Central memory CD8-positive, alpha-beta T cell (primary cell): ENCODE data around the gene ZNF644.
"Not testable (repeated sequence)": the region's sequence is repeated elsewhere in the genome, so short reads cannot be mapped to it uniquely, and the experiment has no call there.

Experiments used
- ATAC-seq: fragments of 150-1000 bp; cut with Tn5 transposase; replicated peaks from 2 replicates; pipeline ENCODE4 v1.10.0; 2022; ENCODE audit warnings: mild to moderate bottlenecking, moderate FRiP score, moderate number of reproducible peaks; ENCODE audit not compliant: poor library complexity, severe bottlenecking; ENCODE audit errors: extremely low read depth
- DNase-seq, 2 donors: peaks; one replicate each; pipeline ENCODE4 v3.0.0; 2021; ENCODE audit warnings: low spot score in 2 of 2
- H3K27ac Mint-ChIP-seq: one replicate; pipeline ENCODE4 v1.8.0; 2022; ENCODE audit warnings: low read depth, mild to moderate bottlenecking, moderate library complexity, mixed read lengths
- H3K27me3 Mint-ChIP-seq: one replicate; pipeline ENCODE4 v1.8.0; 2022; ENCODE audit warnings: mixed read lengths
- H3K36me3 Mint-ChIP-seq: one replicate; pipeline ENCODE4 v1.8.0; 2022; ENCODE audit warnings: mild to moderate bottlenecking, moderate library complexity, mixed read lengths; ENCODE audit not compliant: insufficient read depth
- H3K4me1 Mint-ChIP-seq: one replicate; pipeline ENCODE4 v1.8.0; 2022; ENCODE audit warnings: mixed read lengths
- H3K4me3 Mint-ChIP-seq: one replicate; pipeline ENCODE4 v1.8.0; 2022; ENCODE audit warnings: mild to moderate bottlenecking, moderate library complexity, mixed read lengths
- H3K9me3 Mint-ChIP-seq: one replicate; pipeline ENCODE4 v1.8.0; 2022; ENCODE audit warnings: mixed read lengths

ZNF644 gene

GRCh38 chr1:91021686-91022517 is at the start of gene ZNF644:
TSS of gene ZNF644 (minus strand) at chr1:91022035. CDS start at chr1:90982353, 39,682 bp downstream.
- peaks cover 19% of the 10 kb centered on the region for H3K36me3 Mint-ChIP-seq
- H3K4me1 Mint-ChIP-seq = peaks cover 49% of the 10 kb centered on the region
- no peaks in the 10 kb centered on the region for H3K27me3 Mint-ChIP-seq
- H3K27ac Mint-ChIP-seq = peak within 1 kb of the TSS; percentile 97
- ATAC-seq = peak; percentile 87
- peak within 1 kb of the TSS; percentile 92 for H3K4me3 Mint-ChIP-seq
- no peaks in the 10 kb centered on the region for H3K9me3 Mint-ChIP-seq
- DNase-seq = peak; percentile 77 to 90

DNA sequence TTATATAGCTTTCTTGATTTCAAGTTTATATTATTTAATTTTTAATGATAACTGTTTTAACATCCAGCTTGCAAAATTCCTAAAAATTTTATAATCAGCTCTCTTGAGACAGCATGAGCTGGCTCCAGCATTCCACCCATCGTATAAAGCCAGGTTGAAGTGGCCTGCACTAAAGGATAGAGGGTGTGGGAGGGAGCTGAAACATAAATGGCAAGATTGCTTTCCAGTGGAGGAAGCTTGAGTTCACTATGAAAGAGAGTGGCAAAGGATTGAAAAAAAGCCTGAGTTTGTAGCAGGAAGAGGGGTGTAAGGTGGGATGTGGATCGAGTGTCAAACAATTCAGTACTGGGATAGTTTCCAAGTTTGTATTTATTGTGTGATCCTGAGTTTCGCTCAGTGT is 48.5 kb upstream of the ZNF644 start:
- DNase-seq = no peak
- H3K27ac Mint-ChIP-seq = no peak overlapping the region
- no peak overlapping the region for H3K4me3 Mint-ChIP-seq
- no peaks in the 10 kb centered on the region for H3K4me1 Mint-ChIP-seq
- H3K9me3 Mint-ChIP-seq = no peaks in the 10 kb centered on the region
- H3K36me3 Mint-ChIP-seq = no peaks in the 10 kb centered on the region
- H3K27me3 Mint-ChIP-seq = peaks cover 17% of the 10 kb centered on the region
- ATAC-seq = no peak

DNA sequence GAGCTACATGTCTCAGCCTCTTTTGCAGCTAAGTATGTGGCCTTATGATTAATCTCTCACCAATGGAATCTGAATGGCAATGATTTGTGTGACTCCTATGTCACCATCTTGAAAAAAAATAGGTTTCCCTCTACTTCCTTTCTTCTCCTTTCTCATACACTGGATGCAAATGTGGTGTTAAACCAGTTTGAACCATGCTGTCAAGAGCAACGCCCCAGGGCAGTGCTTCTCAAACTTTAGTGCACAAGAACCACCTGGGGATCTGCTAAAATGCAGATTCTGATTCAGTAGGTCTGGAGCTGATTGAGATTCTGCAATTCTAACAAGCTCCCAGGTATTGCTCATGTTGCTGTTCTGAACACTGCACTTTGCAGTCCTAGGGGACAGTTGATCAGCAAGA is 44.7 kb upstream of the ZNF644 start:
- no peaks in the 10 kb centered on the region for H3K36me3 Mint-ChIP-seq
- H3K27me3 Mint-ChIP-seq = peaks cover 7% of the 10 kb centered on the region
- H3K4me1 Mint-ChIP-seq = no peaks in the 10 kb centered on the region
- no peak overlapping the region for H3K4me3 Mint-ChIP-seq
- DNase-seq (no peak), ATAC-seq (no peak)
- no peak overlapping the region for H3K27ac Mint-ChIP-seq
- H3K9me3 Mint-ChIP-seq = no peaks in the 10 kb centered on the region

DNA sequence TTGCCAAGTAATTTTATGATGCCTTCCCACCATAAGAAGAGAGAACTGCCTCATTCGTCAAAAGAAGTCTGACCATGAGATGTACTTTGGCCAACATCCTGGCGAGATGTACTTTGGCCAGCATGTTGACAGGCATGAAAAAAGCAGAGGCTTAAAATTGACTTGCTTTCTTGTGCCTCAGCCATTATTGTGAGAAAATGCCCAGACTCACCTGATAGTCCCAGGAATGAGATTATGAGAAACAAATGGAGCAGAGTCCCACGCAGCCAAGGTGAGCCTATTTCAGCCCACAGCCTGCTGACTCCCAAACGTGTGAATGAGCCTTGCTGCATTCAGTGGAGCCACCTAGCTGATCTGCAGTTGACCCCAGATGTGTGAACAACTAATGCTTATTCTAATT is 43.5 kb upstream of the ZNF644 start:
- no peak for ATAC-seq

DNA sequence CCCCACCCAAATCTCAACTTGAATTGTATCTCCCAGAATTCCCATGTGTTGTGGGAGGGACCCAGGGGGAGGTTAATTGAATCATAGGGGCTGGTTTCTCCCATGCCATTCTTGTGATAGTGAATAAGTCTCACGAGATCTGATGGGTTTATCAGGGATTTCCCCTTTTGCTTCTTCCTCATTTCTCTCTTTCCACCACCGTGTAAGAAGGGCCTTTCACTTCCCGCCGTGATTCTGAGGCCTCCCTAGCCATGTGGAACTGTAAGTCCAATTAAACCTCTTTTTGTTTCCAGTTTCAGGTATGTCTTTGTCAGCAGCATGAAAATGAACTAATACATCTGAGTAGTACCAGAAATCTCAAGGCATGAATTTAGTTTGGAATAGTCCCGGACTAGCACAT is 41.6 kb upstream of the ZNF644 start:
- not testable (repeated sequence) for DNase-seq, H3K4me3 Mint-ChIP-seq, H3K27ac Mint-ChIP-seq, ATAC-seq, H3K36me3 Mint-ChIP-seq, H3K4me1 Mint-ChIP-seq
- H3K27me3 Mint-ChIP-seq = peaks cover 25% of the 10 kb centered on the region
- peaks cover 10% of the 10 kb centered on the region for H3K9me3 Mint-ChIP-seq

More for the DNA sequence above, 43.5 kb upstream of the ZNF644 start:
- no peak for DNase-seq
- Mint-ChIP-seq H3K4me1 (no peaks in the 10 kb centered on the region), H3K4me3 (no peak overlapping the region), H3K27ac (no peak overlapping the region), H3K9me3 (peaks cover 6% of the 10 kb centered on the region), H3K36me3 (no peaks in the 10 kb centered on the region), H3K27me3 (peaks cover 18% of the 10 kb centered on the region)

DNA sequence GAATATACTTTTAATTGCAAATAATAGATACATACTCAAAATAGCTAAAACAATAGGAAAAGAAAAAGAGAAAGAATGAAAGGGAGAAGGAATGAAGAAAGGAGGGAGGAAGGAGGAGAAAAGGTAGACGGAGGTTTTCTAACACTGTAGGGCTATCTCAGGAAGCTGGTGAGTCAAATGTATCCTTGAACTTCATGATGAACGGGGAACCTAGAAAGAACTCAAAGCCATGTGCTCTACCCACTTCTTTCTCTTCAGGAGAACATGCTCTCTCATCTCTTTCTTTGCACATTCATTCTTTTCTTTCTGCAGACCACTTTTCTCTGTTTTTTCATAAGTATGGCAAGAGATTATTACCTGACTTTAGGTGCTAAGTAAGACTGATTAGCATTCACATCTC is 37.3 kb upstream of the ZNF644 start:
- no peak overlapping the region for H3K27ac Mint-ChIP-seq
- DNase-seq = no peak
- H3K27me3 Mint-ChIP-seq = peaks cover 18% of the 10 kb centered on the region
- no peak for ATAC-seq
- H3K36me3 Mint-ChIP-seq = no peaks in the 10 kb centered on the region
- no peaks in the 10 kb centered on the region for H3K4me1 Mint-ChIP-seq
- H3K4me3 Mint-ChIP-seq = no peak overlapping the region
- H3K9me3 Mint-ChIP-seq = peaks cover 10% of the 10 kb centered on the region

GRCh38 chr1:91057784-91058183 is 35.9 kb upstream of the ZNF644 start:
- H3K9me3 Mint-ChIP-seq = peaks cover 10% of the 10 kb centered on the region

DNA sequence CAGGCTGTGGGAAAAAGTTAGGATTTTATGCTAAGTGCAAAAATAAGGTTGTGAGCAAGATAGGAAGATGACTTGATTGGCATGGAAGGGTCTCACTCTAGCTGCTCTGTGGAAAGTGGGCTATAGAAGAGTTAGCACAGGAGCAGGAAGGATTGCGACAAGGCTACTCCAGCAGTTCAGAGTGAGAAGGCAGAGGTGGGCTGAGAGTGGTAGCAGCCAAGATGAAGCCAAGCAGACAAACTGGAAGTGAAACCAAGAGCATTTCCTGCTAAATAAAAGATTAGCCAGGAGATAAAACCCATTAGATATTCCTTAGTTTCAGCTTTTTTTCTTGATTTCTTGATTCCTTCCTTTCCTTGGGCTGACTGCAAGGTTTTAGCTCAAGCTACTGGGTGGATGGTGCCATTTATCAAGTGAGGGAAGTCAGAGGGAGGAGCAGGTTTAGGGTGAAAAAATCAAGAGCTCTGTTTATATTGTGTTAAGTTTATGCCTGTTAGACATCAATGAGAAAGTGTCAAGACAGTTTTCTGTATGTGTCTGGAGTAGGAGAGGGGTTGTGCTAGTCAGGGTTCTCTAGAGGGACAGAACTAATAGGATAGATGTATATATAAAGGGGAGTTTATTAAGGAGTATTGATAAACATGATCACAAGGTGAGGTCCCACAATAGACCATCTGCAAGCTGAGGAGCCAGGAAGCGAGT is 33.1 kb upstream of the ZNF644 start:
- Mint-ChIP-seq H3K9me3 (no peaks in the 10 kb centered on the region), H3K27me3 (peaks cover 3% of the 10 kb centered on the region), H3K4me1 (no peaks in the 10 kb centered on the region), H3K36me3 (no peaks in the 10 kb centered on the region), H3K27ac (no peak overlapping the region), H3K4me3 (no peak overlapping the region)
- DNase-seq (no peak), ATAC-seq (peak; percentile 75)

More at GRCh38 chr1:91057784-91058183, 35.9 kb upstream of the ZNF644 start:
- Mint-ChIP-seq H3K27me3 (peaks cover 18% of the 10 kb centered on the region), H3K36me3 (no peaks in the 10 kb centered on the region), H3K27ac (no peak overlapping the region), H3K4me1 (no peaks in the 10 kb centered on the region), H3K4me3 (no peak overlapping the region)
- ATAC-seq (no peak), DNase-seq (no peak)

DNA sequence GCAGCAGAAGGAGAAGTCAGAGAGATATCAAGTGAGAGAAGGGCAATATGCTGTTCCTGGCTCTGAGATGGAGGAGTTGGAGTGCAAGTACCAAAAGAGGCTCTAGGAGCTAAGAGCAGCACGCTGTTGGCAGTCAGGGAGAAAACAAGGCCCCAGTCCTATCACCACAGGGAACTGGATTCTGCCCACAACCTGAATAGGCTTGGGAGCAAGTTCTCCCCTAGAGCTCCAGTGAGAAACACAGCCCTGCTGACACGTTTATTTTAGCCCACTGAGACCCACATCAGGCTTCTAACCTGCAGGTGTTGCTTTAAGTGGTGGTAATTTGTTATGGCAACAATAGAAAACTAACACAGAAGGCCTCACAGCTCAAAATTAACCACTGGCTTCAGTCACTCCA is 31.8 kb upstream of the ZNF644 start:
- Mint-ChIP-seq H3K4me1 (no peaks in the 10 kb centered on the region), H3K36me3 (no peaks in the 10 kb centered on the region), H3K27me3 (no peaks in the 10 kb centered on the region), H3K4me3 (no peak overlapping the region), H3K9me3 (no peaks in the 10 kb centered on the region), H3K27ac (no peak overlapping the region)
- DNase-seq (no peak), ATAC-seq (no peak)

DNA sequence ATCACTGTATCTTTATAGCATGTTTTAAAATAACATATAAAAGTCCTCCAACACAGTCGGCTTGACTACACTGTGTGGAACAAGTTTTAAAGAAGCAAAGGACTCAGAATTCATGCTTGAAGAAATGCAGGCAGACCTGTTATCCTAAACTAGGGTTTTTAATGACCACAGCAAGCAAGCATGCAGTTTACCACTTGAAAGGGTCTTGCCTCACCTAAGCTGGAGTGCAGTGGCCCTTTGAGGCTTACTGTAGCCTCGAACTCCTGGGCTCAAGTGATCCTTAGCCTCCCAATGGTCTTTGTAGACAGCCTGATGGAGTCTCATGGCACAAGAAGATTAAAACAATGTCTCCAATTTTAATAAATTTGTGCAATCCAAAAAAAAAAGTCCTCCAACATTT is 27.7 kb upstream of the ZNF644 start:
- H3K9me3 Mint-ChIP-seq, H3K36me3 Mint-ChIP-seq, H3K27me3 Mint-ChIP-seq, DNase-seq, H3K4me3 Mint-ChIP-seq, ATAC-seq, H3K4me1 Mint-ChIP-seq, H3K27ac Mint-ChIP-seq: not testable (repeated sequence)

DNA sequence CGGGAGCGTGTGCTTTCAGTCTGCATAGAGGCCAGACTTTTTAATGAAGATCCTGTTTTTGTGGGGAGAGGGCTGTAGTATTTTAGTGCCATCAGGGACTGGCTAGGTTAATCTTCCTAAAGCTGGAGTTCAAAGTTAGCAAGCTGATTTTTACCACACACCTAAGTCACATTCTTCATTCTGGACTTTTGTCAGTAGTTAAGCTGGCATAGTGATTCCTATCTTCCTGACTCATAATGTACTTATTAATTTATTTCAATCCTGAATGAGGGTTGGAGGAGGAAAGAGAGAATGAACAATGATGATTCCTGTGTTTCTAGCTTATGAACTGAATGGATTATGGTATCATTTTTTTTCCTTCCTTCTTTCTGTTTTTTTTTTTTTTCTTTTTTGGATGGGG is 24.9 kb upstream of the ZNF644 start:
- no peak for DNase-seq
- H3K27ac Mint-ChIP-seq = no peak overlapping the region
- no peaks in the 10 kb centered on the region for H3K27me3 Mint-ChIP-seq
- no peak overlapping the region for H3K4me3 Mint-ChIP-seq
- H3K4me1 Mint-ChIP-seq = no peaks in the 10 kb centered on the region
- H3K9me3 Mint-ChIP-seq = no peaks in the 10 kb centered on the region
- peaks cover 3% of the 10 kb centered on the region for H3K36me3 Mint-ChIP-seq
- ATAC-seq = no peak

GRCh38 chr1:91045284-91045683 is 23.4 kb upstream of the ZNF644 start:
- Mint-ChIP-seq H3K36me3 (peaks cover 3% of the 10 kb centered on the region), H3K4me3 (no peak overlapping the region), H3K4me1 (no peaks in the 10 kb centered on the region), H3K9me3 (no peaks in the 10 kb centered on the region), H3K27me3 (no peaks in the 10 kb centered on the region), H3K27ac (no peak overlapping the region)
- ATAC-seq = no peak
- DNase-seq = no peak

DNA sequence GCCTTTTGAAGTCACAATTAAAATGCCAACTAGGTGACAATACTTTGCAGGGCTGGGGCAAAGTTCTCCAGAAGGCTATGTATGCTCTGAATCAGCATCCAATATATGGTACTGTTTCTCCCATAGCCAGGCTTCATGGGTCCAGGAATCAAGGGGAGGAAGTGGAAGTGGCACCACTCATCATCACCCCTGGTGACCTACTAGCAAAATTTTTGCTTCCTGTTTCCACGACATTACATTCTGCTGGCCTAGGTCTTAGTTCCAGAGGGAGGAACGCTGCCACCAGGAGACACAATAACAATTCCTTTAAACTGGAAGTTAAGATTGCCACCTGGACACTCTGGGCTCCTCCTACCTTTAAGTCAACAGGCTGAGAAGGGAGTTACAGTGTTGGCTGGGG is 22.9 kb upstream of the ZNF644 start:
- not testable (repeated sequence) for H3K27me3 Mint-ChIP-seq, H3K4me3 Mint-ChIP-seq, H3K27ac Mint-ChIP-seq, DNase-seq, ATAC-seq, H3K4me1 Mint-ChIP-seq, H3K9me3 Mint-ChIP-seq, H3K36me3 Mint-ChIP-seq
